ENCODE measurements around the gene C12orf75.
"Not testable (repeated sequence)": the region's sequence is repeated elsewhere in the genome, so short reads cannot be mapped to it uniquely, and the experiment has no call there.

The C12orf75 gene

GRCh38 chr12:105332925-105333324 is 2.4 kb downstream of the C12orf75 start:
- 0 out of 2 replicates have a peak, but pooled peaks cover 2% of the 10 kb centered on the region for H3K9me3 ChIP-seq
- in situ Hi-C loops (cut with MboI; ENCODE audit: low sequenced_read_pairs) = no loop called here
- no peak for DNase-seq (ENCODE audit: low spot score in 2 of 2)
- peaks cover 45% of the 10 kb centered on the region for H3K4me1 ChIP-seq
- no peak overlapping the region for H3K4me3 ChIP-seq
- H3K27me3 ChIP-seq (ENCODE audit: low read depth) = no peaks in the 10 kb centered on the region
- H3K36me3 ChIP-seq (replicated peaks) = peaks cover 3% of the 10 kb centered on the region; the same call in 1 of the 2 replicates

- Histone ChIP-seq H3K4me3 (no peak overlapping the region), H3K4me1 (peaks cover 45% of the 10 kb centered on the region), H3K9me3 (0 out of 2 replicates have a peak, but pooled peaks cover 2% of the 10 kb centered on the region), H3K36me3 (replicated peaks) (peaks cover 6% of the 10 kb centered on the region), H3K27me3 (ENCODE audit: low read depth) (no peaks in the 10 kb centered on the region)
- DNase-seq (ENCODE audit: low spot score in 2 of 2) = no peak
- in situ Hi-C loops (cut with MboI; ENCODE audit: low sequenced_read_pairs) = no loop called here
These were observed 3.5 kb downstream of the C12orf75 start for GRCh38 chr12:105334001-105334400.

- H3K36me3 ChIP-seq (replicated peaks) = peaks cover 6% of the 10 kb centered on the region
- no peaks in the 10 kb centered on the region for H3K27me3 ChIP-seq (ENCODE audit: low read depth)
- H3K4me3 ChIP-seq = no peak overlapping the region
- in situ Hi-C loops (cut with MboI; ENCODE audit: low sequenced_read_pairs) = no loop called here
- peak; percentile 54 to 94 for DNase-seq (ENCODE audit: low spot score in 2 of 2)
- peaks cover 2% of the 10 kb centered on the region; the same call in 1 of the 2 replicates for H3K9me3 ChIP-seq
- H3K4me1 ChIP-seq = peaks cover 45% of the 10 kb centered on the region
These were observed 4.1 kb downstream of the C12orf75 start for GRCh38 chr12:105334582-105334981.

GRCh38 chr12:105335856-105336255 is 5.4 kb downstream of the C12orf75 start:
- in situ Hi-C loops (cut with MboI; ENCODE audit: low sequenced_read_pairs) = no loop called here
- no peaks in the 10 kb centered on the region for H3K27me3 ChIP-seq (ENCODE audit: low read depth)
- DNase-seq (ENCODE audit: low spot score in 2 of 2) = no peak
- peaks cover 42% of the 10 kb centered on the region for H3K4me1 ChIP-seq
- peaks cover 6% of the 10 kb centered on the region for H3K36me3 ChIP-seq (replicated peaks)
- no peak overlapping the region for H3K4me3 ChIP-seq
- peaks cover 6% of the 10 kb centered on the region; the same call in 1 of the 2 replicates for H3K9me3 ChIP-seq

GRCh38 chr12:105336411-105336810 is 5.9 kb downstream of the C12orf75 start:
- Histone ChIP-seq H3K9me3 (peaks cover 6% of the 10 kb centered on the region; the same call in 1 of the 2 replicates), H3K4me3 (no peak overlapping the region), H3K36me3 (replicated peaks) (peaks cover 6% of the 10 kb centered on the region), H3K27me3 (ENCODE audit: low read depth) (no peaks in the 10 kb centered on the region), H3K4me1 (peaks cover 42% of the 10 kb centered on the region)
- no peak for DNase-seq (ENCODE audit: low spot score in 2 of 2)
- in situ Hi-C loops (cut with MboI; ENCODE audit: low sequenced_read_pairs) = no loop called here

GRCh38 chr12:105337391-105337790 is 6.9 kb downstream of the C12orf75 start:
- in situ Hi-C loops (cut with MboI; ENCODE audit: low sequenced_read_pairs) = no loop called here
- no peak for DNase-seq (ENCODE audit: low spot score in 2 of 2)
- Histone ChIP-seq H3K4me1 (peaks cover 33% of the 10 kb centered on the region), H3K36me3 (replicated peaks) (peaks cover 6% of the 10 kb centered on the region), H3K27me3 (ENCODE audit: low read depth) (no peaks in the 10 kb centered on the region), H3K9me3 (peaks cover 7% of the 10 kb centered on the region; the same call in 1 of the 2 replicates), H3K4me3 (no peak overlapping the region)

- H3K4me3 ChIP-seq = no peak overlapping the region
- no peaks in the 10 kb centered on the region for H3K27me3 ChIP-seq (ENCODE audit: low read depth)
- peaks cover 6% of the 10 kb centered on the region for H3K36me3 ChIP-seq (replicated peaks)
- in situ Hi-C loops (cut with MboI; ENCODE audit: low sequenced_read_pairs) = no loop called here
- H3K4me1 ChIP-seq = peaks cover 20% of the 10 kb centered on the region
- peaks cover 7% of the 10 kb centered on the region; the same call in 1 of the 2 replicates for H3K9me3 ChIP-seq
- DNase-seq (ENCODE audit: low spot score in 2 of 2) = no peak
These were observed 8.5 kb downstream of the C12orf75 start for GRCh38 chr12:105338966-105339365.

GRCh38 chr12:105341010-105341409 is 10.5 kb downstream of the C12orf75 start:
- in situ Hi-C loops (cut with MboI; ENCODE audit: low sequenced_read_pairs) = no loop called here
- Histone ChIP-seq H3K4me1 (peaks cover 3% of the 10 kb centered on the region), H3K4me3 (no peak overlapping the region), H3K27me3 (ENCODE audit: low read depth) (no peaks in the 10 kb centered on the region), H3K9me3 (peaks cover 7% of the 10 kb centered on the region; the same call in 1 of the 2 replicates), H3K36me3 (replicated peaks) (peaks cover 6% of the 10 kb centered on the region)
- DNase-seq (ENCODE audit: low spot score in 2 of 2) = no peak

- H3K4me1 ChIP-seq; DNase-seq (ENCODE audit: low spot score in 2 of 2); H3K36me3 ChIP-seq (replicated peaks); H3K9me3 ChIP-seq; H3K27me3 ChIP-seq (ENCODE audit: low read depth); H3K4me3 ChIP-seq; in situ Hi-C loops (cut with MboI; ENCODE audit: low sequenced_read_pairs): not testable (repeated sequence)
These were observed 11.1 kb downstream of the C12orf75 start for GRCh38 chr12:105341620-105342019.

- no peak for DNase-seq (ENCODE audit: low spot score in 2 of 2)
- Histone ChIP-seq H3K36me3 (replicated peaks) (peaks cover 3% of the 10 kb centered on the region), H3K27me3 (ENCODE audit: low read depth) (no peaks in the 10 kb centered on the region), H3K4me3 (no peak overlapping the region), H3K4me1 (peaks cover 16% of the 10 kb centered on the region), H3K9me3 (peaks cover 7% of the 10 kb centered on the region; the same call in 1 of the 2 replicates)
- in situ Hi-C loops (cut with MboI; ENCODE audit: low sequenced_read_pairs) = no loop called here
These were observed 12.0 kb downstream of the C12orf75 start for GRCh38 chr12:105342464-105342863.

- H3K27me3 ChIP-seq (ENCODE audit: low read depth) = no peaks in the 10 kb centered on the region
- in situ Hi-C loops (cut with MboI; ENCODE audit: low sequenced_read_pairs) = no loop called here
- H3K9me3 ChIP-seq = peaks cover 7% of the 10 kb centered on the region; the same call in 1 of the 2 replicates
- H3K4me1 ChIP-seq = peaks cover 27% of the 10 kb centered on the region
- H3K36me3 ChIP-seq (replicated peaks) = no peaks in the 10 kb centered on the region; the same call in 1 of the 2 replicates
- DNase-seq (ENCODE audit: low spot score in 2 of 2) = no peak
- no peak overlapping the region for H3K4me3 ChIP-seq
These were observed 13.3 kb downstream of the C12orf75 start for GRCh38 chr12:105343836-105344235.

GRCh38 chr12:105347499-105347898 is 17.0 kb downstream of the C12orf75 start:
- no peaks in the 10 kb centered on the region for H3K36me3 ChIP-seq (replicated peaks)
- peak; percentile 67 to 70 for DNase-seq (ENCODE audit: low spot score in 2 of 2)
- in situ Hi-C loops (cut with MboI; ENCODE audit: low sequenced_read_pairs) = no loop called here
- H3K9me3 ChIP-seq = no peaks in the 10 kb centered on the region
- peaks cover 33% of the 10 kb centered on the region for H3K4me1 ChIP-seq
- H3K4me3 ChIP-seq = no peak overlapping the region
- H3K27me3 ChIP-seq (ENCODE audit: low read depth) = no peaks in the 10 kb centered on the region

GRCh38 chr12:105348142-105348541 is 17.7 kb downstream of the C12orf75 start:
- in situ Hi-C loops (cut with MboI; ENCODE audit: low sequenced_read_pairs) = no loop called here
- H3K9me3 ChIP-seq = no peaks in the 10 kb centered on the region
- peaks cover 39% of the 10 kb centered on the region for H3K4me1 ChIP-seq
- H3K36me3 ChIP-seq (replicated peaks) = no peaks in the 10 kb centered on the region
- DNase-seq (ENCODE audit: low spot score in 2 of 2) = no peak
- no peak overlapping the region for H3K4me3 ChIP-seq
- H3K27me3 ChIP-seq (ENCODE audit: low read depth) = no peaks in the 10 kb centered on the region

GRCh38 chr12:105348561-105348960 is 18.1 kb downstream of the C12orf75 start:
- Histone ChIP-seq H3K9me3 (no peaks in the 10 kb centered on the region), H3K4me3 (no peak overlapping the region), H3K4me1 (peaks cover 39% of the 10 kb centered on the region), H3K27me3 (ENCODE audit: low read depth) (no peaks in the 10 kb centered on the region), H3K36me3 (replicated peaks) (no peaks in the 10 kb centered on the region)
- peak in 1 of 2 experiments; percentile 75 for DNase-seq (ENCODE audit: low spot score in 2 of 2)
- in situ Hi-C loops (cut with MboI; ENCODE audit: low sequenced_read_pairs) = no loop called here

- H3K9me3 ChIP-seq = no peaks in the 10 kb centered on the region
- H3K4me1 ChIP-seq = peaks cover 39% of the 10 kb centered on the region
- H3K36me3 ChIP-seq (replicated peaks) = no peaks in the 10 kb centered on the region
- DNase-seq (ENCODE audit: low spot score in 2 of 2) = no peak
- no peak overlapping the region for H3K4me3 ChIP-seq
- in situ Hi-C loops (cut with MboI; ENCODE audit: low sequenced_read_pairs) = no loop called here
- H3K27me3 ChIP-seq (ENCODE audit: low read depth) = no peaks in the 10 kb centered on the region
These were observed 18.6 kb downstream of the C12orf75 start for GRCh38 chr12:105349138-105349537.
